HG02870 (cell line): ENCODE measurements around the gene POLR2J.
A peak's percentile ranks its signal among the peaks of the same experiment; 100 is the strongest.
"Not testable (repeated sequence)": the region's sequence is repeated elsewhere in the genome, so short reads cannot be mapped to it uniquely, and the experiment has no call there.

Experiments
- ATAC-seq: cut with Tn5 transposase; IDR thresholded peaks from one replicate; pipeline ENCODE4 v1.9.1; 2021; ENCODE audit warnings: mild to moderate bottlenecking, moderate library complexity; ENCODE audit not compliant: unreplicated experiment

POLR2J gene

DNA sequence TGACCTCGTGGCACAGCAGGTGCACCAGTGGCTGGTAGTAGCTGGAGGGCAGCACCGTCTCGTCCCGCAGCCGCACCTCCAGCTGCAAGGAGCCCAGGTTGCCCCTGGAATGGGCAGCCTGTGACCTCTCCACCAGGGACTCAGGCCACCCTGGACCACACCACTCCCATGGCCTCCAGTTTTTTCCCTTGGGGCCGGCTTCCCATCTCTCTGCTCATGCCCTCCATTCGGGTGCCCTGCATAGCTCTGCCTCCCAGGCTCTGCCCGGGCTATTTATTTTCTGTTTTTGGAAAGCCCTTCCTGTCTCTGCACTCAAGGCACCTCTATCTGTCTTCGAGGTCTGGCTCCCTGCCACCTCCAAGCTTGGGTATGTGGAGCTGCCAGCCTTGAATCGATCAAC lies 18.1 kb upstream of the POLR2J start:
- not testable (repeated sequence) for ATAC-seq

DNA sequence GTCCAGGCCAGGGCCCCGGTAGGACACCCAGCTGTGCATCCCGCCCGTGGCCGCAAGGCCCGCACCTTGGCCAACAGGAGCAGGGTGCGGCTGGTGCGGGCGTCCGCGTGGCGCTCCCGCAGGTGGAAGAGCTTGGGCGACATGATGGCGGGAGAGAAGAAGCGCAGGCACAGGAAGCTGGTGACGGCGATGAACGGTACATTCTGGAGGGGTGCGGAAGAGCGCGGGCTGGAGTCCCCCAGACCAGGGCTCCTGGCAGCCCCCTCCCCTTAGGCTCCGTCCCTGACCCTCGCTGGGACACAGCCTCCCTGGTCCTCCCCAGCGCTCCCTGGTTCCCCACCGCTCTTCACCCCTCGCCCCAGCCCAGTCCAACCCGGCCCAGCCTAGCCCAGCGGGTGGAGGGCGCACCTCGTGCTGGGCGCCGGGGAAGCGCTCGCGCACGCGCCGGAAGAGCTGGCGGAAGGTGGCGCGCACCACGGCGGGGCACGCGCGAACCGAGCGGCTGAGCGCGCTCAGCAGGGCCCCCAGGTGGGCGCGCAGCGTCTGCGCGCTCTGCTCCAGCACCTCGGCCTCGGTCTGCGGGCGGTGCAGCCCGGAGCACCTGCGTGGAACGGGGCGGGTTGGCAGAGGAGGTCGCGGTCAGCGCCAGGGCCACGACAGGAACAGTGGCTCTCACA lies 15.9 kb upstream of the POLR2J start:
- peak; percentile 43 for ATAC-seq

DNA sequence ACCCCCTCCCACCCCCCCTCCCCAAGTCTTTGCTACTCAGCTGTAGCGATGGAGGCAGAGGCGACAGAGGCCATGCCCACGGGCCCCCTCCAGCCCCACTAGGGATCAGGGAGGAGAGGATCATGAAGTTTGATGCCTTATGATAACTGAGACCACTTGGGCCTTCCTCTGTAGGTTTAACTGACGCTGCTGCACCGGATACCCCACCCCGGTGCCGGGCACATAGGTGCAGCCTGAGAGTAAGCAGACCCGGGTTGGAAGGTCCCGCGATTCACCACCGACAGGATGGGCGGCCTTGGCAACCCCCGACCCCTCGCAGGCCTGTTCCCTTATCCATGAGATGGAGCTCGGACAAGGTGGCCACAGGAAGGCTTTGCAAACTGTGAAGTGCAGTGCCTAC lies 15.3 kb upstream of the POLR2J start:
- ATAC-seq = not testable (repeated sequence)

DNA sequence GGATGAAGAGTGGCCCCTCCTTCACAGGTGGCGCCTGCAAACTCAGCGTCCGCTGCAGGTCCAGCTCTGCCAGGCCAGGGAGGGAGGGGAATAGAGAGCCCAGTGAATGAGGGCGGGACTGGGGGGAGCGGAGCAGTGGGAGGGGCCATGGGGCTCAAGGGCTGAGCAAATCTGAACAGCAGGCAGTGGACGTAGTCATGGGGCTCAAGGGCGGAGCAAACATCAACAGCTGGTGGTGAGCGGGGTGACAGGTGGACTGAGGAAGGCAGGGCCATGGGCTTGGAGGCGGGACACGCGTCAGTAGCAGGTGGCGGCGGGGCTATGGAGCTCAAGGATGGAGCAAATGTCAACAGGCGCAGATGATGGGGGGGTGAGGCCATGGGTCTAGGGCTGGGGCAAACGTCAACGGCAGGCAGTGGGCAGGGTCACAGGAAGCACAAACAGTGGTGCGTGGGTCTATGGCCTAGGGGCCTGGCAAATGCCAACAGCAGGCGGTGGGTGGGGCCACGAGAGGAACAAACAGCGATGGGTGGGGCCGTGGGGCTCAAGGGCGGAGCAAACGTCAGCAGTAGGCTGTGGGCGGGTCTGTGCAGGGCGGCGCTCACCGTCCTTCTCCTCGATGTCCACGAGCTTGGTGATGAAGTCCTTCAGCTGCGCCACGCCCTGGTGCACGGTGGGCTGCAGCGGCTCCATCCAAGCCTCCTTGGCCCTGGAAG lies 14.7 kb upstream of the POLR2J start:
- not testable (repeated sequence) for ATAC-seq

DNA sequence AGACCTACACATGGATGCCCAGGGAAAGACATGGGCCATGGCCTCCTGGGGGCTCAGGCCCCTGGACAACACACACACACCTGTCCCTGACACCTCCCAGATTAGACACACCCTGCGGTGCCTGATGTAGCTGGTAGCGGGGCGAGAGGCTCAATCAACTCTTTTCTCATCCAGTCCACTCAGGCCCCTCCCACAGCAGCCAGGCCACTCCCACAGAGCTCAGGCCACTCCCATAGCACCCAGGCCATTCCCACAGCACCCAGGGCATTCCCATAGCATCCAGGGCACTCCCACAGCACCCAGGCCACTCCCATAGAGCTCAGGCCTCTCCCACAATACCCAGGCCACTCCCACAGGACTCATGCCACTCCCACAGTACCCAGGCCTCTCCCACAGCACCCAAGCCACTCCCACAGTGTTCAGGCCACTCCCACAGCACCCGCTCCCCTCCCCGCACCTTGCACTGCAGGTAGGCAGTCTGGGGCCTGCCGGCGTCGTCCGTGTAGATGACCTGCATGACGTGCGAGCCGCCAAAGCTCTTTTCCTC lies 11.9 kb upstream of the POLR2J start:
- peak; percentile 72 for ATAC-seq

DNA sequence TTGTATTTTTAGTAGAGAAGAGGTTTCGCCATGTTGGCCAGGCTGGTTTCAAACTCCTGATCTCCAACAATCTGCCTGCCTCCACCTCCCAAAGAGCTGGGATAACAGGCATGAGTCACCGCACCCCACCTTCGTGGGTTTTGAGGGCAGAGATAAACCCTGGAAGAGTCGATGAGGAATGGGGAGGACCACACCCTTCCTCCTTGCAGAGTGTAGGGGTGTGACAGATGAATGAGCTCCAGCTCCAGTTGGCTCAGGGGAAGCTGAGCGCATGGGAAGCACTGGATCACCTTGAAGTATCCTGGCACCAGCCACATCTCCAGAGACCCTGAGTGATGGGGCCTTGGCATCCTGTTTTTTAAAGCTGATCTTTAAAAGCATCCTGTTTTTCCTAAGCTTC lies 5.6 kb upstream of the POLR2J start:
- not testable (repeated sequence) for ATAC-seq

DNA sequence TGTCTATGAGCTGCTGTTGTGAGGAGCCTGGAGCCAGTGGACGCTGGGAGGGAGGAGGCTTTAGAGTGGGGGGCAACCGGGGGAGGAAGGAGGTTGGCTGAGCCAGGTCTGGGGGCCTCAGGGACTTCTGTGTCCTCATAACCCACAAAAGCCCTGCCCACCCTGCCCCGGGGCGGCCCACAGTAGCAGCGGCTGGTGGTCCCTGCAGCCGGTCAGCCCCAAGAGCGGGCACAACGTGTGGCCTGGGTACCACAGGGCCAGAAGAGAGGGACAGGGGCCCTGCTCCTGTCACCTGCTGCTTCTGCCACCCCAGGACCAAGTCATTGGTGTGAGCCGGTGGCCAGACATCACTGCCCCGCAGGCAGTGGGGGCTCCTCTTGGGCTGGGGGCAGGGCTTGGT lies 3.2 kb upstream of the POLR2J start:
- not testable (repeated sequence) for ATAC-seq

DNA sequence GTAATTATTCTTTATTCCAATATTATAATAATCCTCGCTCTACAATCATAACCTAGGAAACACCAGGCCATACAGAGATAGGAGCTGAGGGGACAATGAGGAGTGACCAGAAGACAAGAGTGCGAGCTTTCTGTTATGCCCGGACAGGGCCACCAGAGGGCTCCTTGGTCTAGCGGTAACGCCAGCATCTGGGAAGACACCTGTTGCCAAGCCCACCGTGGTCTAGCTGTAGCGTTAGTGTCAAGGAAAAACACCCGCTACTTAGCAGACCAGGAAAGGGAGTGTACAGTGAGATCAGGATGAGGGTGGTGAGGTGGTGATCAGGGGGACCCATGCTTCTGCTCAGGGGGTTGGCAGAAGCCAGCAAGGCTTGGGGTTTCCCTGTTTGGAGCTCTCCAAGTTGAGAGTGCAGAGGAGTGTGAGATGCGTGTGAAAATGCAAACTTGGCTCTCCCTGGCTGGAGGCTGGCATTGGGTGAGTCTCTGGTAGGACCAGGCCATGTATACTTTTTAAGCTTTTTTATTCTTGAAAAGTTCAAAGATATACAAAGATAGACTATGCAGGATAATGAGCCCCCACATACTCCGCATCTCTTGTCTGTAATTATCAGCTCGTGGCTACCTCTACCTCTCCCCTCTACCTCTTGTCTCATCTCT lies 1.4 kb upstream of the POLR2J start:
- not testable (repeated sequence) for ATAC-seq

DNA sequence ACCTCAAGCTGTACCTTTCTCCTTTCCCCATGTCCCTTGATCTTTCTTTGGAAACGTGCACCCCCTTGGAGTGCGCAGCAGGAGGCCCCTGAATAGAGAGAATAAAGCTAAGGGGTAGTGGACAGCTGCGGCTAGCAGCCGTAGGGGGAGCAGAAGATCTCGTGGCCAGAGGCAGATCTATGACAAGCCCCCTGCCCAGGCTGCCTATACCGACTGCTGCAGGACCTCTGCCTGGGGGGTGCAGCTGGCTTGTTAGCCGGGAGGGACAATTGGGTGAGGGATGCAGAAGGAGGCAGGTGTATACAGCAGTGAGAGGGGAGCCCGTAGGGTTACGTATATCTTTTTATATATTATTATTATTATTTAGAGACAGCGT lies 475 bp upstream of the POLR2J start:
- ATAC-seq = peak; percentile 17

DNA sequence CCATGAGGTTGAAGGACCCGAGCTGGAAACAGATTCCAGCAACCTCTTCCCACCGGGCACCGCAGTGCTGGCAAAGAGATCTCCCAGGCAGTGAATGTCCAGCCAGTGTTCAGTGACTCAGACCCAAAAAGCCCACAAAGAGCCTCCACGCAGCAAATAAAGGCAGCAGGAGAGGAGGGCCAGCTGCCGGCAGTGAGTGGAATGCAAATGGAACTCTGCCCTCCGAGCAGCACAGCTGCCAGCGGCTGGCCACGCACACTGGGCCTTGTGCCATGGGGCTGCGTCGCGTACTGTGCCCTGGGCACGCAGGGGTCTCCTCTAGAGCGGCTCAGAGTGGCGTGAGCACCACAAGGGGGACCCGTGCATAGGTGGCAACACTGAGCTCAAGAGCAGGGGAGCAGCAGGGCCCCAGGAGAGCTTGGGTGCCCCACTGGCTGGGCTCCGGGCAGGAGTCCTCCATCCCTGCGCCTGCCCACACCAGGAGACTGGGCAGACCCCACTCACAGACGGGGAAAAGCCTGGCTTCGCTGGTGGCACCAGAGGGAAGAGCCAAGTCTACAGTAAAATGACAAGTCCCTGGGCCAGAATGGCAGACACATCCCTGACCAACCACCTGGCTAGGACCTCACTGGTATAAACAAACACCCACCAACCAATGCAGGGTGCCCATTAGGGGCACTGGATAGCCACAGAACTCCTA lies 3.8 kb downstream of the POLR2J start:
- ATAC-seq = not testable (repeated sequence)

DNA sequence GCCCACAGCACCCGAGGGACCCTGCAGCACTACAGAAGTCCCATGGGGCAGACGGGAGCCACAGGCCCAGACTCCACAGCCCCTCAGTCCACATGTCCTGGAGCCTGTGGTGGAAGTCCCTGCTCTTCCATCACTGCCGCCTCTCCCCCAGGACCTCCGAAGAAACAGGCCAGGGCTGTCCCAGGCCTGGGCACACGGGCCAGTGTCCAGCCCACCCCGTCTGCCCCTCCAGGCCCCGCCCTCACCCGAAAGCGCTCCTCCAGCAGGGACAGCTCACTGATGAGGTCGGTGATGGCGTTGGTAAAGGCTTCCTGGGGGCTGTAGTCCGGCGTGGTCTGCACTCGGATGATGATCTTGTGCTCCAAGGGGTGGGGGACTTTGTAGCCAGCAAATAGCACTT lies 4.6 kb downstream of the POLR2J start:
- not testable (repeated sequence) for ATAC-seq

DNA sequence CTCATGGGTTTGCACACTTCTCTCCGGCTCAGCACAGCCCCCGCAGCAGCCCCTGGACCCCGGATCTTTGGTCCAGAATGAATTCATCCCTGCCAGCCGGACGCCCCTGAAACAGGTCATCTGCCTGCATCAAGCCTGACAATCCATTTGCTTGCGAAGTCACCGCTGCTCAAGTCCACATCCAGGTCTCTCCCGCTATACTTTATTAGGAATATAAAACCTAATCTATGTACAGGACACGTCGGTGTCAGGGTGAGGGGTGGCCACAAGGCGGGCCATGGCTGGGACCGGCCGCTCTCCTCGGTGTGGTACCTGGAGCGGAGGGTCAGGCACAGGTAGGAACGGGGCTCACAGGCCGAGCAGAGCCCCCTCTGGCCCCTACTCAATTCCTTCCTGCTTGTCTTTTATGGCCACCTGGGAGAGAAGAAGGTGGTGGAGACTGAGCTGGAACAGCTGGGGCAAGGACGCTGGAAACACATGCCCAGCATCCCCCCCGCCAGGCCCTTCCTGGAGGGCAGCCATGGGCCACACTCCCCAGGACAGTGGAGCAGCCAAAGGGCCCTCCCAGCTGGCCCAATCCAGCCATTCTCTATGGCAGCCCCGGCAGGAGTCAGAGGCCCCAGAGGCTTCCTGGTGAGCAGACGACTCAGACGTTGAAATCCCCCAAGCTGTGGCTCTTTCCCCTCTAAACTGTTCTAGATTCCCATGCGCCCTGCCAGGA lies 5.3 kb downstream of the POLR2J start:
- no peak for ATAC-seq

DNA sequence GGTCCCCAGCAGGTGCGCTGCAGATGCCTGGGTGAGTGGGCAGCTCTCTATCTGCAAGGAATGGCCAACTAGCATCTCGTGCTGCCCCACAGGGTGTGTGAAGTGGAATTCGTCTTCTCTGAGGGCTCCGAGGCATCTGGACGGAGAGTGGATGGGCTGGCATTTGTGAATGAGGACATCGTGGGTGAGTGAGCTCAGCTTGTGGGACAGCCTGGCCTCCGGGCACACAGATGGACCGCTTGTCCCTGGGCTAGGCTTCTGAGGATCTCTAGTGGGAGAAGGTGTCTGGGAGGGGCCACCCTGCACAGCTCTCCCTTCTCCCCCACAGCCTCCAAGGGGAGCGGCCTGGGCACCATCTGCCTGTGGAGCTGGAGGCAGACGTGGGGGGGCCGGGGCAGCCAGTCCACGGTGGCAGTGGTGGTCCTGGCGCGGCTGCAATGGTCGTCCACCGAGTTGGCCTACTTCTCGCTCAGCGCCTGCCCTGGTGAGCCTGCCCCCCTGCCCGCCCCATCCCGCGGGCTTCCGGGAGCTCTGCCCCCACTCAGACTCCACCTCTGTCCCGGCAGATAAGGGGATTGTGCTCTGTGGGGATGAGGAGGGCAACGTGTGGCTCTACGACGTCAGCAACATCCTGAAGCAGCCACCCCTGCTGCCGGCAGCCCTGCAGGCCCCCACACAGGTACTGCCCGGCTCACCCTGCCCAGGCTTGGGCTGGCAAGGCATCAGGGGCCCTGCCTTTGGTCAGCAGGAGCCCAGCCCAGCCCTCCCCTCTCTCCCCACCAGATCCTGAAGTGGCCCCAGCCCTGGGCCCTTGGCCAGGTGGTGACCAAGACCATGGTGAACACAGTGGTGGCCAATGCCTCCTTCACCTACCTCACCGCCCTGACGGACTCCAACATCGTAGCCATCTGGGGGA lies 6.3 kb downstream of the POLR2J start:
- no peak for ATAC-seq

DNA sequence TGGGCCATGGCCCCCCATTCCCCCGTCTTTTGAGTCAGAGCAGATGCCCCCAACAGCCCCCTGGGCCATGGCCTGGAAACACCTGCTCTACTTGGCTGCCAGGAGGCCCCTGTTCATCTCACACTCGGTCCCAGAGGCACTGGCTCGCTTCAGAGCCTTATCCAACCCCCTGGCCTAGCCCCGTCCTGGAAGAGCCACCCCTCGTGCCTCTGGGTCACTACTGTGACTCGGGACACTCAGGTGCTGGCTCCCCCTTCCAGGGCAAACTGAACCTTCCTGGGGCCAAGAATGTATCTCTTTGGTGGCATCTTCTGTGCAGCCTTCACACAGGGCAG lies 7.0 kb downstream of the POLR2J start:
- no peak for ATAC-seq

DNA sequence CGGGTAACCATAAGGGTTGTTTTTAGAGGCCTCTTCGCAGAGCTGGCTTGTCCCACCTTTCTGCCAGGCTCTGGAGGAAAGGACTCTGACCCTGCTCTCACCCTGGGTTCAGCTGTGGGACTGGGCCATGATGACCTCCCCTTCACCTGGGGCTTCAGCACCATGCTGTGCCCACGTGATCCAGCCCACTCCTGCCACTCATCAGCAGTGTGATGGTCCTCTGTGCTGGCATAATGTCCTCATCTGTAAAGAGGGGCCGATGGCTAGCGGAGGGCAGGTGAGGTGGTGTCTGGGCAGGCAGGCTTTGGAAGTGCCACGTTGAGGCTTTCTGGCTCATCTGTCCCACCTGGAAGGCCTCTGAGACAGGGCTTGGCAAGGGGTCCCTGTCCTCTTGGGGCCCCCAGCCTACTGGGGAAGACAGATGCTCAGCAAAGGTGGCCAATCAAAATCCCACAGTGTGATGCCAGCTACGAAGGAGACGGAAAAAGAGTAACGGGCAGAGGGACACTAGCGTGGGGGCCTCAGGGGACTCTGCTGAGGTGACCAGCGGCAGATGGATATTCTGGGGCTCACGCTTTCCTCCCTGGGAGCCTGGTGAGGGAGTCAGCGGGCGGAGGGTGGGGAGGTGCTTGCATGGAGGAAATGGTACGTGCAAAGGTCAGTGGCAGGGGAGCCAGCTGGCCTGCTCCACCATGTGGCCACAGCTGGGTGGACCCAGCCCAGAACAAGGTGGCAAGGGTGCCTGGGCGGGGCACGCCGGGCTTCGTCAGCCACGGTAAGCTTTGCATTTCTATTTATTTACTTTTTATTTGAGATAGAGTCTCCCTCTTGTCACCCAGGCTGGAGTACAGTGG lies 8.5 kb downstream of the POLR2J start:
- ATAC-seq = no peak

DNA sequence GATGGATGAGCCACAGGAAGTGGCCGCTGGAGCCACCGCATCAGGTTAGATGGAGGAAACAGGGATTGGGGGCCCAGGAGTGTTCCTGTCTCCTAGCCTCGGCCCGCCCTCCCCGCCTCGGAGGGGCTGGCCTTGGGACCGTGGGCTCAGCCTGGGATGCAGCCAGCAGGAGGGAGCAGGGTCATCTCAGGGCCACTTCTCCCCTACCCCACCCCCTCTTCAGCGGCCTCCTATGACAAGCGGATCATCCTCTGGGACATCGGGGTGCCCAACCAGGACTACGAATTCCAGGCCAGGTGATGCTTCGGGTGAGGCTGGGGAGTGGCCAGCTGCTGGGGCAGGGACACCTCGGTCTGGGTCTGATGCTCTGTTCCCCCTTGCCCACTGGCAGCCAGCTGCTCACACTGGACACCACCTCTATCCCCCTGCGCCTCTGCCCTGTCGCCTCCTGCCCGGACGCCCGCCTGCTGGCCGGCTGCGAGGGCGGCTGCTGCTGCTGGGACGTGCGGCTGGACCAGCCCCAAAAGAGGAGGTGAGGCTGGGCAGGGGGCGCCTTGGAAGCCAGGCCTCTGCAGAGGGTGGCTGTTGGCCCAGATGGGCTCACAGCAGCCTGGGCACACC lies 9.3 kb downstream of the POLR2J start:
- no peak for ATAC-seq

DNA sequence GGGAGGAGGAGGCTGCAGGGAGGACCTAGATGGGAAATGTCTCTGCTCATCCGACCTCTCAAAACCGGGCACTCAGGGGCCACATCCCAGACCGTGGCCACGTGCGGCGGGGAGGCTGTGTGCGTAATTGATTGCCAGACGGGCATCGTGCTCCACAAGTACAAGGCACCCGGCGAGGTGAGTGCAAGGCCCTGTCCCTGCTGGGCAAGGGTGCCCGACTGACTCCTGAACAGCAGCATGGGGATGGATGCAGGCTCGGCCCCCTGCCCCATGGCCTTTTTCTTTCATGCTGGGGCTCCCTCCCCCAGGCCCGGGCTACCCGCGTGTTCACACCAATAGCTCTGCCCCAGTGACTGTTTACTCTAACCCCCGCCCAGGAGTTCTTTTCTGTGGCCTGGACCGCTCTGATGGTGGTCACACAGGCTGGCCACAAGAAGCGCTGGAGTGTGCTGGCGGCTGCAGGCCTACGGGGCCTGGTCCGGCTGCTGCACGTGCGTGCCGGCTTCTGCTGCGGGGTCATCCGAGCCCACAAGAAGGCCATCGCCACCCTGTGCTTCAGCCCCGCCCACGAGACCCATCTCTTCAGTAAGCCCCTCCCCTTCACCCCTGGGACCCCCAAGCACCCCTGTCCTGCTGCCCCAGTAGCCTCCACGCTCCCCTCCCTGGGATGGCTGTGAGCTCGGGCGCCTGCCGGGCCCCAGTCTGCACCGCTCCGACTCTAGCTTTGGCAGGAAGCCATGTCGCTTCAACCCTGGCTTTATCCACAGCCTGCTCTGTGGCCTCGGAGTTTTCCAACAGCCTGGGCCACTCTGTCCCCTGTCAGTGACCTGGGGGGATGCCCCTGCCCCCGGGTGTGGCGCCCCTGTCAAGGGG lies 10.0 kb downstream of the POLR2J start:
- ATAC-seq = no peak
